ENCODE measurements around the gene ASNSD1.

DNA sequence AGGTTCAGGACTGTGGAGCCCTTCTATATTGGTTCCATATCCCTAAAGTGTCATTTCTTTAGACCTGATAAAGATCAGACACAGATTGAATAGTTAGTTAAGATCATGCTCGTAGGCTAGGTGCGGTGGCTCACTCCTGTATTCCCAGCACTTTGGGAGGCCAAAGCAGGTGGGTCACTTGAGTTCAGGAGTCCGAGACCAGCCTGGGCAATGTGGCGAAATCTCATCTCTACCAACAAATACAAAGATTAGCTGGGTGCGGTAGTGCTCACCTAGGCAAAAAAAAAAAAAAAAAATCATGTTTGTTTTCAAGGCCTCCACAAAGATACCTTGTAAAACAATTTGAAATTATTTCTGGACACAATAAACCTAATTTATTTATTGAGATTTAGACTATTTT, 8.7 kb downstream of the ASNSD1 start:
- TF ChIP-seq POLR2AphosphoS5 (IDR thresholded peaks at IDR 0.05; ENCODE audit: control insufficient read depth, insufficient read depth, low read depth, low read length) (no peak), ZNF24 (IDR thresholded peaks at IDR 0.05) (no peak), HNRNPH1 (optimal IDR thresholded peaks at IDR 0.05; ENCODE audit: low read depth, low read length) (no peak)
